DMS153 (cell line): ENCODE results near the gene ZNF555.

Experiments used
- DNase-seq: peaks from one replicate; lab custom pipeline; 2025; lab: John Stamatoyannopoulos, UW

The ZNF555 gene

GRCh38 chr19:2827022-2827421, 14.3 kb upstream of the ZNF555 start:
- no peak for DNase-seq

- DNase-seq, result no peak
These were observed 13.3 kb upstream of the ZNF555 start for GRCh38 chr19:2827840-2828489.

- DNase-seq, result no peak
These were observed 6.9 kb upstream of the ZNF555 start for GRCh38 chr19:2834294-2834871.

DNA sequence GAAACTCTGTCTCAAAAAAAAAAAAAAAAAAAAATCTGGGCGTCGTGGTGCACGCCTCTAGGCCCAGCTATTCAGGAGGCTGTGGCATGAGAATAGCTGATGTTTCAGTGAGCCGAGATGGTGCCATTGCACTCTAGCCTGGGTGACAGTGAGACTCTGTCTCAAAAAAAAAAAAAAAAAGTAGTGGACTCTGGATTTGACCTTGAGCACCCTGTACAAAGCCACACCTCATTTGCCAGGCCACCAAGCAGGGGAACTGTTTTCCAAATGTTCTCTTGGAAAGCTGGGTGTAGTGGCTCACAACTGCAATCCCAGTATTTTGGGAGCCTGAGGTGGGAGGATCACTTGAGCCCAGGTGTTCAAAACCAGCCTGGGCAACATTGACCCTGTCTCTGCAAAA, 3.8 kb upstream of the ZNF555 start:
- DNase-seq, result no peak

- no peak for DNase-seq
These were observed 740 bp downstream of the ZNF555 start for GRCh38 chr19:2841855-2842574.

DNA sequence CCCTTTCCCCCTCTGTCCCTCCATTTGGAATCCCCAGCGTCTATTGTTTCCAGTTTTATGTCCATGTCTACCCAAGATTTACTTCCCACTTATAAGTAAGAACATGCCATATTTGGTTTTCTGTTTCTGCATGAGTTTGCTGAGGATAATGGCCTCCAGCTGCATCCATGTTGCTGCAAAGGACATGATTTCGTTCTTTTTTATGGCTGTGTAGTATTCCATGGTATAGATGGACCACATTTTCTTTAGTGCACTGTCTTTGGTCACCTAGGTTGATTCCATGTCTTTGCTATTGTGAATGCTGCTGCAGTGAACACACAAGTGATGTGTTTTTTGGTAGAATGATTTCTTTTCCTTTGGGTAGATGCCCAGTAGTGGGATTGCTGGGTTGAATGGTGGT, 3.8 kb downstream of the ZNF555 start:
- no peak for DNase-seq

GRCh38 chr19:2846180-2846894, 5.1 kb downstream of the ZNF555 start:
- no peak for DNase-seq

DNA sequence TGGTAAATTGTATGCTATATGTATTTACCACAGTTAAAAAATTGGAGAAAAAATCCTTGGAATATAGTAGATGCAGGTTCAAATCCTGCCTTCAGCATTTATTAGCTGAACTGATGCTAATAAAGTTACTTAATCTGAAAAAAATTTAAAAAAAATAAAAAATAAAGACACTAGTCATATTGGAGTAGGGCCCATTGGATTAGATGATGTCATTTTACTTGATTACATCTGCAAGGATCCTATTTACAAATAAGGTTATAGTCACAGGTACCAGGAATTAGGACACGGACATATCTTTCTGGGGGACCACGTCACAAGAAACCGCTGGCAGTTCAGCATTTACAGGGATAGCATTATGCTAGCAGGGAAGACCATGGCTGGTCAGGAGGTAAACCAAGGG, 6.2 kb downstream of the ZNF555 start:
- no peak for DNase-seq

- no peak for DNase-seq
These were observed 7.3 kb downstream of the ZNF555 start for GRCh38 chr19:2848616-2849015.

DNA sequence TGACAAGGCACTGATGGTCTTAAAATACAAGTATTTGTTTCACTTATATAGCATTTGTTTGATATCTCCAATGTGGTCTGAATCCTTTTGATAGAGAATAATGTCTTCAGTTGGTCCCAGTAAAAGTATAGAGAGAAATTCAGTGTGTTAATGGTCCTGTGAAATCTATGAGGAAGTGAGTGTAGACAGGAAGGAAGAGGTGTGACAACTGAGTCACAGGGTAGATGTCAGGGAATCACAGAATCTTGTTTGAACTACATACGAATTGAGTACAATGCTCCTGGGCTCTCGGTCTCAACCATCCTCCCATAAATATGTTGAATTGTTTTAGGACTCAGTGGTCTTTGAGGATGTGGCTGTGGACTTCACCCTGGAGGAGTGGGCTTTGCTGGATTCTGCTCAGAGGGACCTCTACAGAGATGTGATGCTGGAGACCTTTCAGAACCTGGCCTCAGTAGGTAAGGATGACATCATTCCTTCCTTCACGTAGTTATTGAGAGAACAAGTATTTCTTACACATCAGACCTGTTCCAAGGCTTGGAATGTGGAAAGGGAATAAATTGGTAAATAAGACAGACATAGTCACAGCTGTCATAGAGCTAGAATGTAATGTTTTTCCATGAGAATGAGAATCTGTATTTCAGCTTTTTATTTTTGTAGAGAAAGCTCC, 9.1 kb downstream of the ZNF555 start:
- DNase-seq, result no peak

DNA sequence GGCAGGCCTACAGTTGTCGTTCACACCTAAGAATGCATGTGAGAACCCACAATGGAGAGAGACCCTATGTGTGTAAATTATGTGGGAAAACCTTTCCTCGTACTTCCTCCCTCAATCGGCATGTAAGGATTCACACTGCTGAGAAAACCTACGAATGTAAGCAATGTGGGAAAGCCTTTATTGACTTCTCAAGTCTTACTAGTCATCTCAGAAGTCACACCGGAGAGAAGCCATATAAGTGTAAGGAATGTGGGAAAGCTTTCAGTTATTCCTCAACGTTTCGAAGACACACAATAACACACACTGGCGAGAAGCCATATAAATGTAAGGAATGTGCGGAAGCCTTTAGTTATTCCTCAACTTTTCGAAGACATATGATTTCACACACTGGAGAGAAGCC, 11.3 kb downstream of the ZNF555 start:
- no peak for DNase-seq

DNA sequence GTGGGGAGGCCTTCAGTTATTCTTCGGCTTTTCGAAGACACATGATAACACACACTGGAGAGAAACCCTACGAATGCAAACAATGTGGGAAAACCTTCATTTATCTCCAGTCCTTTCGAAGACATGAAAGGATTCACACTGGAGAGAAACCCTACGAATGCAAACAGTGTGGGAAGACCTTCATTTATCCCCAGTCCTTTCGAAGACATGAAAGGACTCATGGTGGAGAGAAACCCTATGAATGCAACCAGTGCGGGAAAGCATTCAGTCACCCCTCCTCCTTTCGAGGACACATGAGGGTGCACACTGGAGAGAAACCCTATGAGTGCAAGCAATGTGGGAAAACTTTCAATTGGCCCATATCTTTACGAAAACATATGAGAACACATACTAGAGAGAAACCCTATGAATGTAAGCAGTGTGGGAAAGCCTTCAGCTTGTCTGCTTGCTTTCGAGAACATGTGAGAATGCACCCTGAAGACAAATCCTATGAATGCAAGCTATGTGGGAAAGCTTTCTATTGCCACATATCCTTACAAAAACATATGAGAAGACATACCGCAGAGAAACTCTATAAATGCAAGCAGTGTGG, 11.8 kb downstream of the ZNF555 start:
- DNase-seq, result no peak

DNA sequence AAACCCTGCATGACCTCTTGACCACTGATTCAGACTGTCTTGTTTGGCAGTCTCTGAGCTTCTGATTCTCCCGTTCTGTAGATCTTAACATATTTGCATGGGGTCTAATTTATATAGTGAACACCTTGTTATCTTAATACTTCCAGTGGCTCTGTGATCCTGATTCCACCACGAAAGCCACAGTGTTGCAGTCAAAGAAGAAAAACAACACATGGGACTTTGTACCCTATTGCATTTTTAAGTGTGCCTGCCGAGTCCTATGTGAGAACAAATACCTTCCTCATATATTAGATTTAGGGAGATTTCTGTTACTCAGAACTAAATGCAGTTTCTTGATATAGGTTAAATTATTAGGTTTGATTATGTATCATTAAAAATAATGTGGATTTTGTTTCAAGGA, 13.6 kb downstream of the ZNF555 start:
- no peak for DNase-seq

GRCh38 chr19:2856457-2857050, 15.3 kb downstream of the ZNF555 start:
- no peak for DNase-seq

GRCh38 chr19:2858864-2859263, 17.6 kb downstream of the ZNF555 start:
- DNase-seq, result no peak

- no peak for DNase-seq
These were observed 22.5 kb downstream of the ZNF555 start for GRCh38 chr19:2863816-2864215.

GRCh38 chr19:2865334-2866100, 24.2 kb downstream of the ZNF555 start:
- no peak for DNase-seq

DNA sequence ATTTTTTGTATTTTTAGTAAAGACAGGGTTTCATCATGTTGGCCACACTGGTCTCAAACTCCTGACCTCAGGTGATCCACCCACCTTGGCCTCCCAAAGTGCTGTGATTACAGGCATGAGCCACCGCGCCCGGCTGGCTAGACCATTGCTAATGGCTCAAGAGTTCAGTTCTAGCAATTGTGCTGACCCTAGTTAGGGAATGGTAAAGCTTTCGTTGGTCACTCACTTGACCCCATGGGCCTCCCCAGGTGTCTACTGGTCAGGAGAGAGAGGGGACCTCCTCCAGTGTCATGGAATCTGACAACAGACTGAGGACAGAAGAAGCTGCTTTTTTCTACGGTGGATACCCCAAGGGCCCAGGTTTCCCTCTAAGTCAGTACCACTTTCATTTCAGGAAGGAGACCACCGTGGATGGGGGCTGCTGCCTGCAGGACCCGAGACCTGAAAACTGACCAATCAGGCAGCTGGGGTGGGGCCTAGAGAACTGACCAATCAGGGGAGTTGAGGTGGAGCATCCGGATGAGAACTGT, 25.3 kb downstream of the ZNF555 start:
- no peak for DNase-seq

GRCh38 chr19:2867025-2867991, 26.0 kb downstream of the ZNF555 start, which contains the start of gene ZNF556:
Gene ZNF556, plus strand, starts transcription at chr19:2867335. Its CDS starts 87 bp downstream, at chr19:2867422.
- no peak for DNase-seq
